Activated T-cell treated with anti-CD3 and anti-CD28 coated beads for 48 hours (primary cell): ENCODE results near the gene OSBPL7.
A peak's percentile ranks its signal among the peaks of the same experiment; 100 is the strongest.

ENCODE experiments used
- DNase-seq: peaks from one replicate; pipeline ENCODE4 v3.0.0-alpha.2; 2020; ENCODE audit warnings: low read depth

OSBPL7 gene

DNA sequence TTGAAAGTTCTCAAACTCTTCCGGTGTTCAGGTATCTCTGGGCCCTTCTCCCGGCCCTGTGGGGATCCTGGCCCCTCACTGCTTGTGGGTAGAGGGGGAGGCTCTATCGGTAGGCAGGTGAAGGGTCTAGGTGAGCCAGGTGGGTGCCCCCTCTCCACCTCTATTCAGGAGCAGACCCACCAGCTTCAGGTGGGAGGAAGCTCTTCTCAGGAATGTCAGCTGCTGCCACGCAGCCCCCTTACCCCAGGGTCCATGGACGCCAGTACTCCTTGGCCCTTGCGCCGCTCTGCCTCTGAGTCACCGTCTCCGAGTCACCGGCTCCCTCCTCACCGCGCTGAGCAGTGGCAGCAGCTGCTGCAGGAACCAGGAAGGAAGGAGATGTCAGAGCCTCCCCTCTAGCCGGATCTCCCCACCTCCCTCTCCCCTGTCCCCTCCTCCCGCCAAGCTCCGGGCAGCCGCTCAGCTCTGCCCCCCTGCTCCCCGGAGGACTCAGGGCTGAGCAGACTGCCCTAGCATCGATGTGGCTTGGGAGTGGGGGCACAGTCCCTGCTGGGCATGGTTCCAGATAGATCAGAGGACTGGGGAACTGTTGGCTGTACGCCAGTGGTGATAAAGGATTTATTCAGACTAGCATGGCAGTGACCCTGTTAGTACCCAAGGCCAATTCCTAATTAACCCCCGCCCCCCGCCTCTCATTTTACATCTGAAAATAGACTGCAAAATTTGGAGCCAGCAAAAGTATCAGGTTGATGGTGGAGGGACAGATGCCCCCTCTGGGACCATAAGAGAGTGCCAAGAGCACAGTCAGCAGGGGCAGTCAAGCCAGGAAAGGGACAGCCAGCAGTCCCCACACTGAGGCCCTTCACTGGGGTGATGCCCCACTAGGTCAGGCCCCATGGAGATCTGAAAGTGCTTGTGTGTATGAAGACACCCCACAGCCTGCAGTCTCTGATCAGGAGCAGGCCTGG, at the start of gene OSBPL7:
TSS of gene OSBPL7 (minus strand) at position 371 of the 968 bp plus-strand sequence. CDS start 1,516 bp downstream, outside the sequence.
- DNase-seq: peak; percentile 67

DNA sequence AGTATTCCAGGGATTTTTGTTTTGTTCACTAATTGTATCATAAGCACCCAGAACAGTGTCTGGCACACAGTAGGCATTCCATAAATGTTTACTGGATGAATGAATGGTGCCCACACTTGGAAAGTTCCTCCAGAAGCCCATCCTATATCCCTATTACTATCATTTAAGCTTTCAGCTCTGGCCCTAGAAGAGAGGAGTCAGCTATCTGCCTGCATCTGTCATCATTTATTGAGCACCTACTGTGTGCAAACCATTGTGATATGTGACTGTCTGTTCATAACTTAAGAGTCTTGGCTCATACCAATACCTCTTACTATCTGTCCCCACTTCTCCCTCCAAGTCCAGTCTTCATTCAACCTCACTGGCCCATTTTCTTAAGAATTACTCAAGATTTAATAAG, 49.5 kb upstream of the OSBPL7 start:
- DNase-seq: no peak

DNA sequence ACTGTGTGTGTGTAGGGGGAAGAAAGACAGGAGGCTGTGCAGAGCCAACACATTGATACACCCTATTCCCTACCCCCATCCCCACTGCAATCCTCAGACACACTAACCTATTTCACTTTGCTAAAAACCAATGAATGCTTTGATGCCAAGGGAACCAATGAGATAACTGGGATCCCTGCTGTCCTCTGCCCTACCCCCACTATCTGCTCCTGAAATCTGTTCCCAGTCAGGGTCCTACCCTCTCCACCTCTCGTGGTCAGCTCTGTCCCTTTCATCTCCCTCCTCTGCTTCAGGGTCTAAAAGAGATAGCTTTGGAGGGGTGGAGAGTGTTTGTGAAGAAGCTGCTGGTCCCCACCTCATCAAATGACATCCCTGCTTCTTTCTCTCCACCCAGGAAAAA, 48.5 kb upstream of the OSBPL7 start:
- no peak for DNase-seq

DNA sequence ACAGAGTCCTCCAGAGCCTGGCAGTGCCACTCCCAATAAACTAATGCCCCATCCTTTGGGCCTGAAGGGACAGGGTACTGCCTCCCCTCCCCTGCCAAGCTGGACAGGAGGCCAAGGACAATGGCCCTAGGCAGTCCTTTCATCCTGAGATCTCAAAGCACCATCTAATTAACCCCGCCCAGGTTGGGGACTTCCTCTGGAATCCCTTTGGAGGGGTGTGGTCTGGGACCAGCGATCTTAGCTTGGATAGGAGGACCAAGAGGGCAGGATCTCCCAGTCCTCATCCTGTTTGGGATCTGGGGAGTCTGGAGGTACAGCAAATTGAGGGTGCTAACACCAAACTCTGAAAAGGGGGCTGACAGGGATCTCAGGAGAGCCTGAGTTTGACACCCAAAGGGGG, 47.5 kb upstream of the OSBPL7 start:
- DNase-seq: no peak

- no peak for DNase-seq
Observed at GRCh38 chr17:47867813-47868533, 46.4 kb upstream of the OSBPL7 start.

DNA sequence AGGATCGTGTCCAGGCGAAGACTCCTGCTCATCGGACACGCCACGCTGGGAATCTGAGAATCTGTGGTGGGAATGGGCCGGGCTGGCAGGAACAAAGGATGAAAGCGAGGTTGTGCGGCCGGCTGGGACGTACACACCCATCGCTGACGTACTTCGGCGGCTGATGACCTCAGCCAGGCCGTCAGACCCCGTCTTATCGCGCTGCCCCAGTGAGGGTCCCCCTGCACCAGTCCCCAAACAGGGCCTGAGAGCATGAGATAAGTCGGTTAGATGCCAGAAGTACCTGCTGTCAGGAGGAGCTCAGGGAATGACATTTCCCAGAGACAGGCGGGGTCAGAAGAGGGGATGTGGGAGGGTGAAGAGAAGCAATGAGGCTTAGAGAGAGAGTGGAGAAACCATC, 45.3 kb upstream of the OSBPL7 start:
- DNase-seq: no peak

DNA sequence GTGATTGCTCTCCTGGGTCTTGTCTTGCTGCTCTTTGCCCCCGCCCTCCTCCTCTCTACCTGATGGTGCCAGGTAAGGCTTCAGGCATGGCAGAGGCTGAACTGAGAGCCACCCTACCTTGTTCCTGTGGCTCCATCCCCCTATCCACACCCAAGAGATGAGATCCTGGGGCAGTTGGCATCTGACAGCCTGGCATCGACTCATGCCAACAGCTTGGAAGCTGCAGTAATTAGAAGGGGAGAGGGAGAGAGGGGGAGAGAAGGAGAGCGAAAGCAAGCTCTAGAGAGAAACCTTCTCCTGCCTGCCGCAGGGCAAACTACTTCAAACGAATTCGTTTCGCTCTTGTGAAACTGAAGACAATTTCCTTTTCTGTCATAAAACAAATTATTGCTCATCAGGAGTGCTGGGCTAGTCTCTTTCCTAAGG, 43.2 kb upstream of the OSBPL7 start:
- DNase-seq: no peak

- no peak for DNase-seq
Observed at GRCh38 chr17:47862621-47863440, 41.2 kb upstream of the OSBPL7 start.

- DNase-seq: no peak
Observed at GRCh38 chr17:47860386-47860785, 38.8 kb upstream of the OSBPL7 start.

DNA sequence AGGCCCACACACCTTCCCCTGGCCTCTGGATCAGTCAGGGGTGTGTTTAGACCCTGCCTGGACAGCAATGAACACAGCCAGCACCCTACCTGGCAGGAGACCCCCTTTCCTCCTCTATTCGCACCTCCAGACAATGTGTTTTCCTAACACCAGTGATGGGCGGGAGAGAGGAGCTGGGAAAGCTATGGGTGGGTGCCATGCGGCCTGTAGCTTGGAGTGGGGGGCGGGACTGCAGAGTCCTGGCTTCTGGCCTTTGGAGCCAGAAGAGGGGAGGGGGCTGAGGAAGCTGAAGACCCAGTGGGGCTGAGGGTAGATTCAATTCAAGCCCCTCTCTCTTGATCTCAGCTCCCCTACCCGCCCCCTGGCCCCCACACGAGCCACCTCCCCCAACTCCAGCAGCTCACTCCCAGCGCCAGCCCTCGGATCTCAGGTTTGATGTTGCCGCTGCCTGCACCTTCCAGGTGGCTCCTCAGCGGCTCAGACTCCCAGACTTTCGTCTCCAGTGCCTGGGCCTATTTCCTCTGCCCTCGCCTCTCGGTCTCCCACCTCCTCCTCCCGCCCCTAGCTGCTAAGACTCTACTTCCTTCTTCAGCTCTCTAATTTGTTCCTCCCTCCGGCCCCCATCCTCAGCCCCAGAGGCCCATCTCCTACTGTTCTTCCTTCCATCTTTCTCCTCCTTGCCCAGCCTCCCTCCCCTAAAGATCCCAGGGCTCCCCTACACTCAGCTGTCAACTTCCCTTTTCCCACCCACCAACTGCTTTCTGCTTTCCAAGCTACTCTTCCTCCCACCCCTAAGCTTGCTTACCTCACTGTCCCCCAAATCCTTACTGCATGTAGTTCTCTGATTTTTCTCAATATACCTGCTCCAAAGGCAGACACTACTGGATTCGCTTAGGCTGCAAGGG, 36.2 kb upstream of the OSBPL7 start:
- no peak for DNase-seq

DNA sequence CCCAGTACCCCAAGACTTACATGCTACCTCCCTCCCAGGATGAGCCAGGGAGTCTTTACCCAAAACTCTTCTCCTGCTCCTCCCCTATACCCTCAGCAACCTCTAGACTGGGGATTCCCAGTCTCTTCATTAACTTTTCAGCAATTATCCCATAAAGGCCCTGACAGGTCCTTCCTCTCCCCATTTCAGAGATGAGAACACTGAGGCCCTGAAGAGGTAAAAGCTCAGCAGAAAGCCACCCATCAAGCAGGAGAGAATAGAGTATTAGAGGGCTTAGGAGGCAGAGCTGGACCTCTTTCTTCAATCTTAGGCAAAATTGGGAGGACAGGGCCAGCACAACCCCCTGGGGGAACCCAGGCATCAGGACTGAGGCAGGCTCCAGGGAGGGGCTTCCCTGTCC, 35.2 kb upstream of the OSBPL7 start:
- no peak for DNase-seq

GRCh38 chr17:47855737-47856136, 34.1 kb upstream of the OSBPL7 start:
- DNase-seq: no peak

DNA sequence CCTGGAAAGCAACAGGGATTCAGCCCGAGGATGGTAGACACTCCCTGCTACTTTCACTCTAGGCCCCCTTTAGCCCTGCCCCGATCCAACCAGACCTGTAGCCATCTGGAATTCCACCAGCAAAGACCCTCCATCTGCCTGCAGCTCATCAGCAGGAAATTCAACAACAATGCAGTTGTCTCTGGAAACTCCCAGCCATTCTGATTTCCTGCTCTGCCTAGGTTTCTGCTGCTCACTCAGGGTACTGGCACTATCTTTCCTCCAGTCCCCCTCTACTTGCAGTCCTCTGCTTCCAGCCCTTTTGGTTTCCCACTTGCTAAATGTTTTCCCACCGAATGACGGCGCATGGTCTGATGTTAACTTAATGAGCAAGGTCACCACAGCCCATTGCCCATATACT, 32.0 kb upstream of the OSBPL7 start:
- no peak for DNase-seq

GRCh38 chr17:47852113-47852949, 30.7 kb upstream of the OSBPL7 start:
- no peak for DNase-seq

DNA sequence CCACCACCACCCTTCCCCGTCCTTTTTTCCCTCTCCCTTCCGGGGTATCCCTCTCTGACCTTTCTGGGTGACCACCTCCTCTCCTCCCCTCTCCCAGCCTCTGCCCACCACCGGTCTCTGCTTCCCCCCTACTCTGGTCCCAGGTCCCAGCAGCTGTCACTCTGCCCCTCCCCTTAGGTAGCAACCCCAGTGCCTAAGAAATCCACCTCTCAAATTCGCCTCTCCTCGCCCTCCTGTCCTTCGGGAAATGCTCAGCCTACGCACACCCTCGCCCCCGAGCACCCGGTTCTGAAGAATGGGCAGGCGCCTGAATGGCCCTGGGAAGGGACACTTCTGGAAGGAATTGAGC, 30.1 kb upstream of the OSBPL7 start:
- no peak for DNase-seq

- DNase-seq: peak; percentile 63
Observed at GRCh38 chr17:47850692-47851573, 29.3 kb upstream of the OSBPL7 start, which contains the start of gene SP6. Gene SP6 (minus strand): TSS chr17:47851163. CDS start chr17:47848429, 2,734 bp downstream.

DNA sequence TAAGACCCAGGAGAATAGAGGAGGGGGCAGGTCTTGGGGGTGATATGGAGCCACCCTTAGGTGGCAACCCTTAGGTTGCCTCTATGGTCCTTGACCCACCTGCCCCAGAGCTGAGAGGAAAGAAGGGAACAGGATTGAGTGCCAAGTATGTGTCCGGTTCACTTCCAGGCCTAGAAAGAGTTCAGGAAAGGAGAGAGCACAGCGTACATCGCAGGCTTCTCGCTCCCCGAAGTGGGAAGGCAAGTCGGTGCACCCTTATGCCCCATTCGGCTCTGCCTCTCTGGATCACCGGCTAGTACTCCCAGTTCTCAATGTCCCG, 28.7 kb upstream of the OSBPL7 start:
- DNase-seq: no peak

DNA sequence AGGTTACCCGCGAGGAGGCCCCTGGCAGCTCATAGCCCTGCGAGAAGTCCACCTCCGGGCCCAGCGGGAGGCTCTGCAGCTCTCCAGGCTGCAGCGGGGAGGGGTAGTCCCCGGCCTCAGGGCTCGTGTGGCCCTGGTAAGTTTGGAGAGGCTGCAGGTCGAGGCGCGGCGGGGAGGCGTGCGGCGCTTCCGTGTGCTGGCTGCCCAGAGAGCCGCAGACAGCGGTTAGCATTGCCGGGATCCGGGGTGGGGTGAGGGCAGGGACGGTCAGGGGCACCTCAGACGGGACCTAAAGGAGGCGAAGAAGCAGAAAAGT, 26.6 kb upstream of the OSBPL7 start:
- no peak for DNase-seq

DNA sequence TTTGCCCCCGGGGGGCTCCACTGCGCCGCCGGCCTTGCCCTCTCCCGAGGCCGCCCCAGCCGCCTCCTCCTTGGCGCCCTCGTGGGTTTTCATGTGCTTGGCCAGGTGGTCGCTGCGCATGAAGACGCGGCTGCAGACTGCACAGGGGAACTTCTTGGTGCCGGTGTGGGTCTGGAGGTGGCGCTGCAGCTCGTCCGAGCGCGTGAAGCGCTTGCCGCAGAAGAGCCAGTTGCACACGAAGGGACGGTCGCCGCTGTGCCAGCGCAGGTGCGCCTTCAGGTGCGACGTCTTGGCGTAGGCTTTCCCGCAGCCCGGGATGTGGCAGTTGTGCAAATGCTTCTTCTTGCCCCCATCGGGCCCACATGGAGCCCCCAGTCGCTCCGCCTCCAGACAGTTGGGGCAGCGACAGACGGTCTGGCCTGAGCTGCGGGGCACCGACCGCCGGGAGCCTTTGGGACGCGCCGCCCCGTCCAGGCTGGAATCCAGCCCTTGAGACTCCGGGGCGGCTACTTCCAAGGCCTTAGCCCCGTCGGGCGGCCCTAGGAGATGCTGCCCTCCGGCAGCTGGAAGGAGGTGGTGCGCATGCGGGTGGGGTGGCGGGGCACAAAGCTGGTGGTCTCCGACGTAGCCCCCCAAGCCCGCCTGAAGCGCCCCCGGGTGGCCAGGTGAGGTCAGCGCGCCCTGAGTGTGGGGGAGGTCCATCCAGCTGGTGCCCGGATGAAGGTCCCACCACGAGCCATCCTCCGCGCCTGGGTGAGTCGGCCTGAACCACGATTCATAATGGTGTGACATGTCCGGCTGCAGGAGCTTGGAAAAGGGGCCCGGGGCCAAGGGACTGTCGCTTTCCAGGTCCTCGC, 26.0 kb upstream of the OSBPL7 start:
- DNase-seq: no peak
